Activated CD4-positive, alpha-beta T cell treated with anti-CD3 and anti-CD28 coated beads, Interleukin-2, amount 50 U/mL, for 48 hours (primary cell): ENCODE results near the gene FKBP1A.

Experiments
- DNase-seq, 2 experiments: peaks; one replicate each; pipeline ENCODE4 v3.0.0-alpha.2; 2020

Gene FKBP1A

DNA sequence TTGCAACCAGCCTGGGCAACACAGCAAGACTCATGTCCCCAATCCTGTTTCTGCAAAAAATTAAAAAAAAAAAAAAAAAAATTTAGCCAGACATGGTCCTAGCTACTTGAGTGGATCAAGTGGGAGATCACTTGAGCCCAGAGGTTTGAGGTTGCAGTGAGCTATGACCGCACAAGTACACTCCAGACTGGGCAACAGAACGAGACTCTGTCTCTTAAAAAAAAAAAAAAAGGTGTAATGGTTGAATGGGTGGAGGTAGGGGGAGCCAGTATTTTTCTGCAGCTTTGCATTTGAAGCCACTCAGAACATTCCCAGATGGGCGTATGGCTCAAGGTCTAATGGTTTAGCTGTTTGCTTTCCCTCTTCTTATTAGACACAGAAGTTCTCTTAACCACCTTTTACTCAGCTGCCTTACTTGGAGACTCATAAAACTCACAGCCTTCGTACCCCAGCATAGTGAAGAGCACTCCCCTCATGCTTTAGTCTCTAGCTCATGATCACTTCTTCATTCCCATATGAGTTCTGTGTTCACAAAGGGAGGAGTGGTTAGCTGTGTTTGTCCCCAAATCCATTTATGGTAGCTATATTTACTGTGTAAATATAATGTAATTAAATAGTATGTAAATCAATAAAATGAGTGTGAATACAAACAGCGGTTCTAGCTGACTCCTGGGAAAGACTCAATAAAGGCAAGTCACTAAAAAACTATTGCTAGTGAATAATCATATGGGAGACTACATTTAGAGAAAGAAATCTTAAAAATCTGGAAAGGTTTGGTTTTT, 9.0 kb downstream of the FKBP1A start:
- no peak for DNase-seq

GRCh38 chr20:1382670-1383069, 10.2 kb downstream of the FKBP1A start:
- no peak for DNase-seq

- no peak for DNase-seq
These were observed 10.9 kb downstream of the FKBP1A start for GRCh38 chr20:1381753-1382591.

GRCh38 chr20:1378735-1379125, 14.1 kb downstream of the FKBP1A start:
- DNase-seq = no peak

- DNase-seq = no peak
These were observed 14.7 kb downstream of the FKBP1A start for GRCh38 chr20:1377984-1378734.

DNA sequence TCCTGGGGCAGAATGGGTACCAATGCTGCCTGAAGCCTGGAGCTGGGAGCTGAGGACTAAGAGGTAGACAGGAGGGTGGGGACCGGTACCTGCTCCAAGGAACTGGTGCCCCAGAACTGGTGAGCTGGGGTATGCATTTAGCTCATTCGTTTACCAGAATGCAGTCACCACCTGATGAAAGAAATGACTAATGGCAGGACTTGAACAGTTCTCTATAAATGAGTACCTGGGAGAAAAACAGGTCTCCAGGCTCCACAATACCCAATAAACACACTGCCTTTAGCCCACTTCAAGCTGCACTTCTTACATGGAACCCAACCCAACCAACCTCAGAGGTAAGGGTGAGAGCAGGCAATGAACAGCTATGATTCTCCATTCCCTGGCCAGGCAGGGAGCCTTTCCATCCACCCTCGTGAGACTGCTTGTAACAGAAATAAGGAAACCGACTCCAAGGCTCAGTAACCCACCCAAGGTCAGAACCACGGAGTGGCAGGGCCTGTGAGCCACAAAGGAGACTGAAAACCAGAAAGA, 15.4 kb downstream of the FKBP1A start:
- no peak for DNase-seq

GRCh38 chr20:1376408-1377270, 16.2 kb downstream of the FKBP1A start:
- DNase-seq = no peak

- DNase-seq = no peak
These were observed 16.8 kb downstream of the FKBP1A start for GRCh38 chr20:1376007-1376406.

DNA sequence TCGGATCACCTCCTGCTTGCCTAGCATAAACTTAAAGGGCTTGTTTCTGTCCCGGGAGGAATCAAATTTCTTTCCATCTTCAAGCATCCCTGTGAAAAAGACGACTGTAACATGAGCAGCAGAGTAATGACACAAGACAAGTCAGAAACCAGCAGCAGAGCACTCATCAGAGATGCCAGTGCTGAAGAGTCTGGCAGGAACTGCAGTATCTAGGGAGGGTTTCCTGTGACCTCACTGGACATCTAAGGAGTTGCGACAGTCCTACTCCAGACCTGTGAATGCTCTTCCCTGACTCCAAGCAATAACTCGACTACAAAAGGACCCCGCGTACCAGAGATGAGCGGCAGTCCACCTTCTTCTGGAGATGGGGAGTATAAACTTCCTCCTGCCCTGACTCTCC, 17.3 kb downstream of the FKBP1A start:
- no peak for DNase-seq

DNA sequence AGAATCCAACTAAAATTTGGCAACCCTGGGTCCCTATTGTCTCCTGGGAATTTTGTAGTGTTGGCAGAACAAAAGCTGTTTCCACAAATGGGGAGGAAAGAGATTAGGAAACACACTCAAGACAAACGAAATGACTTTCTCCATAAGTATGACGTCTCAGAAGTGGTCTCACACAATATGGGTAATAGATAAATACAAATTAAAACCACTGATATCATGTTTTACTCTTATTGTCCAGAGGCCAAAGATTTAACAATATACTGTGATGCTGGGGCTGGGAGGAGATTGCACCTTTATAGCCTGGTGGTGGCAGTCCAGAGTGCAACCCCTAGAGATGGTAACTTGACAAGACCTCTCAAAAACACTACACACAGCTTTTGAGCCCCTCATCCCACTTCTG, 18.6 kb downstream of the FKBP1A start:
- DNase-seq = no peak

GRCh38 chr20:1373614-1374013, 19.2 kb downstream of the FKBP1A start:
- DNase-seq = no peak

- no peak for DNase-seq
These were observed 19.8 kb downstream of the FKBP1A start for GRCh38 chr20:1373036-1373435.

- no peak for DNase-seq
These were observed 20.9 kb downstream of the FKBP1A start for GRCh38 chr20:1371830-1372539.

DNA sequence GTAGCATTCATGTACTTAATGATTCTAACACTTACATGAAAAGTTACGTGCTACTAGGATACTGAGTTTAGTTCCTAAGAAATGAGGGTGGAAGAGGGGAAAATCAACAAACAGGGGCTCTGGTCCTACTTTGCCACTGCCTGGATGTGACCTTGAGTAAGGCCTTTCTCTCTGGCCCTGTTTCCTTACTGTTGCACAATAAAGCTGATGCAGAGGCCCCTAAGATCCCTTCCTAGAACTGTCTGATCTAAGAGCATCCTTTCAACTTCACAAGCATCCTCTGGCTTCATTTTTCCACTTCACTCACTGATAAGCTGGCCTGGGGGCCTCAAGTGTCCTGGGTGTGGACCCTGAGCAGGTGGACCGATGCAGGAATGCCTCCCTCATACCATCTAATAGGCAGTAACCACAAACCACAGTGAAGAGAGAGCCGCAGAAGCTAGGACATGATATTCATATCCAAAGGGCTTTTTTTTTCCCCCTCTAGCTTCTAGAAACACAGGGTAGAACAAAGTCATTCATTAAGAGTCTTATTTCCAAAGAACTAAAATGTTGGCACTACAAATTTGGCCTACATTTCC, 21.6 kb downstream of the FKBP1A start:
- DNase-seq = no peak

- DNase-seq = no peak
These were observed 22.2 kb downstream of the FKBP1A start for GRCh38 chr20:1370548-1371110.

DNA sequence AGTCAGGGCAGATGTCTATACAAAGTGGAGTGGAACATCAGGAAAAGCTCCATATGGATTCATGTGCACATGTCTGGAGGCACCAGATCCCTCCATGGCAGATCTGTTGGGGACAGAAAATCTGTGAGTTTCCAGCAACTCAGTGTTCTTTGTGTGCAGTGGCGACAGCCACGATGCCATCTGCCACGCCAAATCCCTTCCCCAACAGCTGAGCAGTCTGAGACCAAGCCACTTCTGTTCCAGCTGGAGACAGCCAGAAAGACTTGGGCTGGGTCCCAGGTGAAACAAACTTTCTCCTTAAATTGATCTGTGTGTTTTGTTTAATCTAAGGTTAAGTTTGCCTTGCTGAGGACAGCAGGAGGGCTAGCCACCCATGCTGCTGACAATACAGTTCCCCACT, 22.9 kb downstream of the FKBP1A start:
- no peak for DNase-seq

DNA sequence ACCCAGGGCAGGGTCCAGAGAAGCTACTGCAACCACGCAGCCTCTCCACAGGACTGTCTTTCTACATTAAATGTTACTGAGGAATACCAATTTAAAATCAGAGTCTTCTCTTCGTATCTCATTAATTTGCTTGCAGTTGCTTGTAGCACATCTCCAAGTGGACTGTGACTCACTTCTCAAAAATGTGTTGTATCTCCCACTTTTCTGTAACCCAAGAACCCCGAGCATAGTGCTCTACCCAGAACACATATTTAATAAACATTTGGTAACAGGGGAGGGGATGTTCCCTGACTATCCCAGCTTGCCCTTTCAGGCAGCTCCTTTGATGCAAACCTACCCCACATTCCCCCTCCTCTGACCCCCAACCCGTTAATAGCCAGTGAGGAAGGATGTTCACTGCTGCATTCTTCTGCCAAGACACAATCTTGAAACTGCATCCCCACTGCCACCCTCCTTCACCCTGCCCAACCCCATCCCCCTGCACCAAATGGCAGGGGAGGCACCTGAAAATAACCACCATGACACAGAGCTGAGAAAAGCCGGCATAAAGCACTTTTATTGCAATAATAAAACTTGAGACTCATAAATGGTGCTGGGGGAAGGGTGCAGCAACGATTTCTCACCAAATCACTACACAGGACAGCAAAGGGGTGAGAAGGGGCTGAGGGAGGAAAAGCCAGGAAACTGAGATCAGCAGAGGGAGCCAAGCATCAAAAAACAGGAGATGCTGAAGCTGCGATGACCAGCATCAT, 24.2 kb downstream of the FKBP1A start:
- no peak for DNase-seq

- DNase-seq = no peak
These were observed 25.4 kb downstream of the FKBP1A start for GRCh38 chr20:1367479-1367878.

DNA sequence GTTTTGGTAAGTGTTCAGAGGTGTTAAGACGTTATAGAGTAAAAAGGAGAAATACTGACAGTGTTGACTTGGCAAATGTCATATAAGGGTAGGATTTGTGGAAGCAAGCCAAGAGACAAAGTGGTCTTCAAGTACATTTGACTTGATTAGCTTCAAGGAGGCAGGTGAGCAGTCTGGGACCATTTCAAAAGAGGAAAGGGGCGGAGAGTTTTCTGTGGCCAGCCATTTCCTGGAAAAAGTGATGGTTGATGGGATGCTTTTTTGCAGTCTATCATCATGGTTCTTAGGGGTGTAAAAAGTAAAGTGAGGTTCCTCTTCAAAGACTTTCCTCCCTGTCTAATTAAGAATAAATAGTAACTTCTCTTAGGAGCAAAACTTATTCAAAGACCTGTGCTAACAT, 28.7 kb downstream of the FKBP1A start:
- peak in 1 of 2 experiments; percentile 30 for DNase-seq

GRCh38 chr20:1363522-1363921, 29.3 kb downstream of the FKBP1A start:
- DNase-seq = no peak
